HG02588 (cell line): ENCODE data around the gene PLA2G4E.

Experiments
- ATAC-seq: cut with Tn5 transposase; IDR thresholded peaks from one replicate; pipeline ENCODE4 v1.9.1; 2021; ENCODE audit warnings: mild to moderate bottlenecking, moderate library complexity; ENCODE audit not compliant: unreplicated experiment

PLA2G4E gene, protein sequence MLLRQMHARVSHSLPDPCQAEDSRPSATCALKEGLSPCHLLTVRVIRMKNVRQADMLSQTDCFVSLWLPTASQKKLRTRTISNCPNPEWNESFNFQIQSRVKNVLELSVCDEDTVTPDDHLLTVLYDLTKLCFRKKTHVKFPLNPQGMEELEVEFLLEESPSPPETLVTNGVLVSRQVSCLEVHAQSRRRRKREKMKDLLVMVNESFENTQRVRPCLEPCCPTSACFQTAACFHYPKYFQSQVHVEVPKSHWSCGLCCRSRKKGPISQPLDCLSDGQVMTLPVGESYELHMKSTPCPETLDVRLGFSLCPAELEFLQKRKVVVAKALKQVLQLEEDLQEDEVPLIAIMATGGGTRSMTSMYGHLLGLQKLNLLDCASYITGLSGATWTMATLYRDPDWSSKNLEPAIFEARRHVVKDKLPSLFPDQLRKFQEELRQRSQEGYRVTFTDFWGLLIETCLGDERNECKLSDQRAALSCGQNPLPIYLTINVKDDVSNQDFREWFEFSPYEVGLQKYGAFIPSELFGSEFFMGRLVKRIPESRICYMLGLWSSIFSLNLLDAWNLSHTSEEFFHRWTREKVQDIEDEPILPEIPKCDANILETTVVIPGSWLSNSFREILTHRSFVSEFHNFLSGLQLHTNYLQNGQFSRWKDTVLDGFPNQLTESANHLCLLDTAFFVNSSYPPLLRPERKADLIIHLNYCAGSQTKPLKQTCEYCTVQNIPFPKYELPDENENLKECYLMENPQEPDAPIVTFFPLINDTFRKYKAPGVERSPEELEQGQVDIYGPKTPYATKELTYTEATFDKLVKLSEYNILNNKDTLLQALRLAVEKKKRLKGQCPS

DNA sequence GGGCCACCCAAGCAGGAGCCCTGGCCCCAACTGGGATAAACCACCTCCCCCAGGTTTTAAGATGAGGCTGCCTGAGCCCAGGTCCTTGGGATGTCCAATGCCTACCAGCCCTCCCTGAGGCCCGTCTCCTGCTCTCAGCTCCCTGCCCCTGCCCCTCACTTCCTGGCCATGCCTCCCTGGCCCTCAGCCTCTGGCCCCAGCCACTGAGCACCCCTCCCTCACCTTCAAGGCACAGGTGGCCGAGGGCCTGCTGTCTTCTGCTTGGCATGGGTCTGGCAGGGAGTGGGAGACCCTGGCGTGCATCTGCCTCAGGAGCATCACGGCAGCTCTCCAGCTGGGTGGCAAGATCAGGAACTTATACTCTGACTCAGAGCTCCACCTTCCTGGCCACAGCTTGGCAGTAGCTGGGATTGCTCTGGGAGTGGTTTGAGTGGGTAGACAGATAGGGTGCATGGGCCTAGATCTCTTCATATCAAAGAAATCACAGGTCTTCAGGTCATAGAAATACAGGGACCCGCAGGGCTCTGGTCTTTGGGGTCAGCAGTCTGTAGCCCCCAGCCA is at the start of gene PLA2G4E:
Gene PLA2G4E (minus strand): TSS at position 330 of the 561 bp plus-strand sequence. CDS start 12 bp downstream, at position 318.
- ATAC-seq: no peak

DNA sequence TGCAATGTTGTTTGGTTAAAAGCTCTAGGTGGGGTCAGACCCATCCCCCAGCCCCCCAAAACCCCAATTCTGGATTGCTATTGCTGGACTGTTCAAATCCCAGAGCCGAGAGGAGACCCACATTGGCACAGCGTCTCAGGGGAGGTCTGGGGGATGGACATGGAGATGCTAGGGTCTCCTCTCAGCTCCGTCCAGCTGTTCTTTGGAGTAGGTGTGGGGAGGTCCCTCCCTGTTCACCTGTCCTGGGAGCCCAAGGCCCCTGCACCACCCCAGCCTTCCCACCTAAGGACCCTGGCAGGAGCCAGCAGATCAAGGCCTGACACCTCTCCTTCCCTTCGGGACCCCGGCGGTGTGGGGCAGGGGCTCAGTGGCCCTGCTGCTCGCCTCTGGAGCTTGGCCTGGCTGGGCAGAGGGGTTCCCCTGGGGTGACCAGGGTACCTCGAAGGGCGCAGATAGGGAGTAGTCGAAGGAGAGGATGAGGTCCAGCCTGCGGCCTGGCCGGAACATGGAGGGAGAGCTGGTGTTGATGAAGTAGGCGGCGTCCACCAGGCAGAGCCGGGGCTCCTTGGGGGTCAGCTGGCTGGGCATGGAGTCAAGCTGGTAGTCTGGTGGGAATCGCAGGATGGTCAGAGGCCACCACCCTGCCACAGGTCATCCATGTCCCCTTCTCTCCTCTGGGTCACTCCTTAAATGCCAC is 49.6 kb upstream of the PLA2G4E start:
- ATAC-seq: no peak

DNA sequence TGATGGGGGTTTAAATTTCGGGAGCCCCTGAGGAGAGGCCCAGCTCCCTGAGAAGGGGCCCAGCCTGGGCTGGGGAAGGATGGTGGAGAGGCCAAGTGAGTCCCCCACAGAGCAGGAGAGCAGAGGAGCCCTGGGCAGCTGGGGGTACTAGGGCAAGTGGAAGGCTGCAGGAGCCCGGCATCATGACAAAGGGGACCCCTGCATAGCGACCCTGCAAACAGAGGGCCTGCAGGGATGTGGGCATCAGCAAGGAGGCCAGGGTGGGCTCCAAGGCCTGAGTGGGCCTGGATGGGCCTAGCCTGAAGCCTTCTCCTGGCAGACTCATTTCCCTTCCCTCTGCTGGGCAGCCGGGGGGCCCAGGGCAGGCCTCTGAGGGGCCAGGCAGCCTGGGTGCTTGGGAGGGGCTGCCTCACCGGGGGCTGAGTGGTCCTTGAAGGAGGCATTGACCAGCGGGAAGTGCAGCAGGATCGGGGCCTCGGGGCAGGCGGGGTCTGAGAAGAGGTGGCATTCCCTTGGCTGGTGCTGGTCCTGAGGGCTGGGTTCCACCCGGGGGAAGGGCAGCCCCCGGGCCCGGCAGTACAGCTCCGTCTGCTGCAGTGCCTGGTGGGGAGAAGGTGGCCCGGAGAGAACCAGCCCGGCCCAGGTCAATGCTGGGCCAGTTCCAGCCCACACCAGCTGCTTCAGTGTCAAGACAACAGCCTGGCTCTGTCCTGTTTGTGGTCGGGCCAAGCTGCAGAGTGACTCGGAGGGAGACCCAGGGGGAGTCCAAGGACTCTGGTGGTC is 48.8 kb upstream of the PLA2G4E start:
- no peak for ATAC-seq

DNA sequence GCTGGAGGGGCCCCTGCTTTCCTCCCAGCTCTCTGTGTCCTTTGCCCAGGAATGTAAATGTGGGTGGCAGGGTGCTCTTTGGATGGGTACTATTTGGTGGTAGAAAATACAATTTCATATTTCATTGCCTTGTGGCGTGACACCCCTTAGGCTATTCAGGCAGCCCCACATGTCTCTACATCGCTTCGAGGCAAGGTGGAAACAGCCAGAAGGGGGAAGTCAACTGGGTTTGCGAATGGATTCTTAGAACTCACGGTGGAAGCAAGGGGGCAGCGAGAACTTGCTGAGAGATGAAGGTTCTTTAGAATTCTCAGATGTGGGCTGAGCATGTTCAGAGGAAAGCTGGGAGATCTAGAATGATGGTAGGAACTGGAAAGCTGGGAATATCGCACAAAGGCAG is 48.2 kb upstream of the PLA2G4E start:
- no peak for ATAC-seq

DNA sequence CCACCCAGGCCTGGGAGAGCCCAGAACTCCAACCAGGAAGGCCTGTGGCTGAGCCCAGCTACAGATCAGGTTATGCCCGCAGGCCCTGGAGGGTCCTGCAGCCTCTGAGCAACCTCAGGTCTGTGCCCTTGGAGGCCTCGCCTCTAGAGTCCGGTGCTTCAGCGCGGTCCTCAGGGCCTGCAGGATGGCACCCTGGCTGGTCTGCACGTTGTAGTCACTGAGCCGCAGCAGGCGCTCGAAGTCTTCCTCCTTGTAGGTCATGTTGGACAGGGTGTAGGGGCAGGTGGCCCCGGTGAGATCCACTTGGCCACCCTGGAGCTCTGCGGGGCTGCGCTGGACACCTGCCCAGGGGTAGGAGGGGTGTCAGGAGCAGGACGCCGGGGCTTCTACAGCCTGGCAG is 47.8 kb upstream of the PLA2G4E start:
- ATAC-seq: no peak

DNA sequence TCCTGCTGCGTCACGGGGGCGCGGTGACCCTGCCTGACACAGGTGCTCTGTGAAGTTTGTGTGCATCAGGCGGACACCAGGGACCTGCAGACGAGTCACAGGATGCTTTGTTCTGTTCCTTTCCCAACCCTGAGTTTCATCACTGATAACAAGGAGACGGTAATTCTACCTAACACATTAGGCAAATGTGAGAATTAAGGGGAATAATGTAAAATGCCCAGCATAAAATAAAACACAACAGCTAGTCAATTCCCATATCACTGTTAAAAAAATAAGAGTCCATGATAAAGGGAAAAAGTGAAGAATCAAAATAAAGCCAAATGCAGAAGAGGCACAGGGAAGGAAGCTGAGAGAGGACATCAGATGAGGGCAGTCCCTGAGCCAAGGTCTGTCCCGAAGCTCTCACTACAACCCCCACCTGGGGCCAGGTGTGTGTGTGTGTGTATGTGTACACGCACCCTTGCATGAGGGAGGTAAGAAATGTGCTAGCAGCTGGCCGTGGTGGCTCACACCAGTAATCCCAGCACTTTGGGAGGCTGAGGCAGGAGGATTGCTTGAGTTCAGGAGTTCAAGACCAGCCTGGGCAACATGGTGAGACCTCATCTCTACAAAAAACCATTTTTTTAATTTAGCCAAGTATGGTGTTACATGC is 46.0 kb upstream of the PLA2G4E start:
- ATAC-seq: no peak

DNA sequence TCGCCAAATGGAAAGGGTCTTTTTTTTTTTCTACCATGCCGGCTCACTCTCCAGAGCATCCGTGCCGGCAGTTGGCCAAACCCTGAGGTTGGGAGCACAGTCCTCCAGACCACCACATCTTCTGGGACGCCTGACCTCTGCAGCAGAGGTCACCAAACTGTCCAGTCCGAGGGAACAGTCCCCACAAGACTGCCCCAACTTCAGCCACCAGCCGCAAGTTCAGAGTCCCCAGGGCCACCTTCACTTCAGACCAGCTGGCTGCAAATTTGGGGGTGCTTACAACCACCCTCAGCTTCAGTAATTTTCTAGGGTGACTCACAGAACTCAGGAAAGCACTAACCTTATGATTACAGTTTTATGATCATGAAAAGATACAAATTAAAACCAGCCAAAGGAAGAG is 44.6 kb upstream of the PLA2G4E start:
- ATAC-seq: no peak

DNA sequence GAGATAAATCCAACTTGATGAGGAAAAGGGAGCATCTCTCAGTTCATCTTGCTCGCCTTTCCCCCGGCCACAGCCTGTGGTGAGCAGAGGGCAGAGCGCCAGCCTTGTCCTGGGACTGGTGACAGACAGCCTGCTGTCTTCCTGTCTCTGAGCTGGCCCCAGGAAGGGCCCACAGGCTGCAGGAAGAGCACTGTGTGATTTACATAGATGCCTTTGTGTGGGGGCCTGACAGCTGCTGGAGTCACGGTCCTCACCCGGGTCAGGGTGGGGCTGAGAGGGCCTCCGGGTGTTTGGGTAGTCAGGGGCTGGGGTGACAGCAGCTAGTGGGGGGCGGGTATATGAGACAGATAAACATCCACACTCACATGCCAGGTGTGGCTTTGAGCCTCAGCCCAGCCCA is 44.2 kb upstream of the PLA2G4E start:
- no peak for ATAC-seq

DNA sequence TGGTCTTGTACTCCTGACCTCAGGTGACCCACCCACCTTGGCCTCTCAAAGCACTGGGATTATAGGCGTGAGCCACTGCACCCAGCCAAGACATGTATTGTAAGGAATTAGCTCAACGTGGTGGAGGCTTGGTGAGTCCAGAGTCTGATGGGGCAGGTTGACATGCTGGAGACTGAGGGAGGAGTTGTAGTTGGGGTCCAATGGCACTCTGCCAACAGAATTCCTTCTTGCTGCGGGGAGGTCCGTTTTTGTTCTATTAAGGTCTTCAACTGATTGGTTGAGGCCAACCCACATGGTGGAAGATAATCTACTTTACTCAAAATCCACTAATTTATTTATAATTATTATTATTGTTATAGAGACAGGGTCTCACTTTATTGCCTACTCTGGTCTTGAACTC is 43.4 kb upstream of the PLA2G4E start:
- no peak for ATAC-seq

DNA sequence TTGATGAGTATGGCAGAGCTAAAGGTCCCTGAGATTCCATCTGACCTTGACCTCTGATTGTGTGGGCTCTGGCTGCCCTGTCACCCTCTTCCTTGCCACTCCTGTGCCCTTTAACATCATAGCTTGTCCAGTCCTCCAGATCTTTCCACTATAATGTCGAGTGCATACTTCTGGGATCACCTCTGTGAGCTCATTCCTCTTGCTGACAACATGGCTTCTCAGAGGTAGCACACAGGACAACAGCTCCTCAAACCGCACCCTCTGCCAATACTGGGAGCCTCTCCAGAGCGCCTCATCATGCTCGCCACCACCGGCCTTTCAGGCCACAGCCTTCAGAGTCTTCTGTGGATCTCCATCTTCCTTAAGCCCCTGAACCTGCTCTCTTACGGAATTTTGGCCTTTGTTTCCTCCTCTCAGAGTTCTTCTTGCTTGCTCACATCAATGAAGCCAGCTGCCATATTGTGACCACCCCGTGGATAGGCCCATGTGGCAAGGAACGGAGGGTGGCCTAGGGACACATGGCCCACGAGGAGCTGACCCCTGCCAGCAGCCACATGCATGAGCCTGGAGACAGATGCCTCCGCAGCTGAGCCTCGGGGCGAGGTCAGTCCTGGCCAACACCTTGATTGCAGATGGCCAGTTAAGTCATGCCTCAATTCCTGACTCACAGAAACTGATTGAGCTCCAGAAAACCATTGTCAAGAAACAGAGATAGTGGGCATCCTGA is 42.4 kb upstream of the PLA2G4E start:
- no peak for ATAC-seq

DNA sequence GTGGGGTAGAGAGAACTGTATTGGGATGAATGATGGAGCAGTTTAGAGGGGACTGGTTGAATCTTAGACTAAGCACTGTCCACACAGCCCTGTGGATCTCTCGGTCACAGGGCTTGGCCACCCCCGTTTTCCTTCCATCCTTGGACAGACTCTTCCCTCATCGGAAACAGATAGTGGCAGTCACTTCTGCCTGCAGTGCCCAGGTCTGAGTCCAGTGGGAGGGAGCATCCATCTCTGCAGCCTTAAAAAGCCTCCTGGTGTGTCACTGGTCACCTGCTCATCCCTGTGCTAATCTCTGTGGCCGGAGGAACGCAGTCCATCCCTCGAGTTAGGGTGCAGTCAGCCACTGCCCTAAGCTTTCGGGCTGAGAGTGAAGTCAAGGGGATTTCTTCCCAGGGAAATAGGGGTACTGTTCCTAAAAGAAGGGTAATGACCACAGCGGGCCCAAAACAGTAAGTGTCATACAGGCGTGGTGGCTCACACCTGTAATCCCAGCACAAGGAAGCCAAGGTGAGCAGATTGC is 41.5 kb upstream of the PLA2G4E start:
- no peak for ATAC-seq

DNA sequence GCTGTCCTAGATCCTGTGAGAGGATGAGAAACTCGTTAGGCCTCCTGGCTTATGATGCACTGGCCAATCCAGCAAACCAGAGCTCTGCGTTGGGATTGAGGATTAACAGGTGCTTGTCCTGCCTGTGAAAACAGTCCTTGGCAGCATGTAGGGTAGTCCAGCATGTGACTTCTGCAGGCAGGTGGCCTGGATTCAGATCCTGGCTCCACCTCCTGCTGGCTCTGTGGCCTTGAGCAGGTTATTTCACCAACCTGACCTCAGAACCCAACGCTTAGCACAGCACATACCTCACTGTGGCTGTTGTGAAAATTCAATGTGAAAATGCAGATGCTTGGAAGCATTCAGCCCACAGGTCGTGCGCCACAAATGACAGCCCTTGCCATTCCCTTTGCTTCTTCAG is 40.0 kb upstream of the PLA2G4E start:
- no peak for ATAC-seq

DNA sequence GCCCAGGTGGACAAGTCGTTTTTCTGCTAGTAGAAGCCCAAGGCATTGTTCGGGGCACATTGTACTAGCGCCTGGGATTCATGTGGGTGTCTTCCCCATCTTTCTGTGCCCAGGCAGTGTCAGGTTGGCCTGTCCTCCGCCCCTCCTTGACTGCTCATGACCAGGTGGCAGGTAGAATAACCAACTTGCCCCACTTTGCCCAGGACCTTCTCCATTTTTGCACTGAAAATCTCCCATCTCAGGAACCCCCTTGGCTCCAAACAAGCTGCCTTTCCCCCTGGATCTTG is 39.6 kb upstream of the PLA2G4E start:
- ATAC-seq: no peak

DNA sequence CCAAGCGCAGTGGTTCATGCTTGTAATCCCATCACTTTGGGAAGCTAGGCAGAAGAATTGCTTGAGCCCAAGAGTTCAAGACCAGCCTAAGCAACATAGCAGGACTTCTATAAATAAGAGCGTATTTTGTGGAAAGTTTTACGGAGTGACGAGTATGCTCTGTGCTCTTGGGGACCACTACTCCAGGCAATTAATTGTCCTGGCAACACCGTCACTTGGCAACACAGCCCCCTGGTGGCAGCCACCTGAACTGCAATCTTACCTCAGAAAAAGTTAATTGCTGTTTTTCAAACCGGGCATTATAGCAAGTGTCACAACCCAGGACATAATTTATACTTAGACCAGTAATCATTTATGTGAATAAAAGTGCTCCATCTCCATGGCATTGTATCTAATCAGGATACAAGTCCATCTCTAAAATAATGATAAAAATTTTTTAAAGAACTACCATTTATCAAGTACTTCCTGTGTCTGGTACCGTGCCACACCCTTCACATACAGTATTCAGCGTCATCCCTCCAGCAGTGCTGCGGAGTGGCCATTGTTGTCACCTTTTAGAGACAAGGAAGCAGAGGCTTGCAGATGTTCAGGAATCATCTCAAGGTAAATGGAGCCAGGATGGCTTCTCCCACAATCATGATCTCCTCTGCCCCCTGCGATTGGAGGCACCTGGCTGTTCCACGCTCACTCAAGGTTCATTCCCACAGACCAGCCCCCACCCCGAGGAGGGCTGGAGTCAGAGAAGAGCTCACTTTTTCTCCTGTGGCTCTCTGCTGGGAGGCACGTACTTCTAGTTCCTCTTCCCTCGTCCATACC is 39.0 kb upstream of the PLA2G4E start:
- ATAC-seq: no peak

DNA sequence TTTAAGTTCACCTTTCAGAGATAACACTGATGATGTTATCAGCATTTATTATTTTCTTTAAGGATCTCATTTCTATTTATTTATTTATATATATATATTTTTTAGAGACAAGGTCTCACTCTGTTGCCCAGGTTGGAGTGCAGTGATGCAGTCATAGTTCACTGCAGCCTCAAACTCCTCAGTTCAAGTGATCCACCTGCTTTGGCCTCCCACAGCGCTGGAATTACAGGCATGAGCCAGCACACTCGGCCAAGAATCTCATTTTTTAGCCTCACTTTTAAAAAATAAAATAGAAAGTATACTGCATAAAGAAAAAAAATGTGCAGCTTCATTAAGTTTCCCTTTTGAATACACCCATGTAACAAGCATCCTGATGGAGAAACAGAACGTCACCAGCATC is 37.9 kb upstream of the PLA2G4E start:
- no peak for ATAC-seq

DNA sequence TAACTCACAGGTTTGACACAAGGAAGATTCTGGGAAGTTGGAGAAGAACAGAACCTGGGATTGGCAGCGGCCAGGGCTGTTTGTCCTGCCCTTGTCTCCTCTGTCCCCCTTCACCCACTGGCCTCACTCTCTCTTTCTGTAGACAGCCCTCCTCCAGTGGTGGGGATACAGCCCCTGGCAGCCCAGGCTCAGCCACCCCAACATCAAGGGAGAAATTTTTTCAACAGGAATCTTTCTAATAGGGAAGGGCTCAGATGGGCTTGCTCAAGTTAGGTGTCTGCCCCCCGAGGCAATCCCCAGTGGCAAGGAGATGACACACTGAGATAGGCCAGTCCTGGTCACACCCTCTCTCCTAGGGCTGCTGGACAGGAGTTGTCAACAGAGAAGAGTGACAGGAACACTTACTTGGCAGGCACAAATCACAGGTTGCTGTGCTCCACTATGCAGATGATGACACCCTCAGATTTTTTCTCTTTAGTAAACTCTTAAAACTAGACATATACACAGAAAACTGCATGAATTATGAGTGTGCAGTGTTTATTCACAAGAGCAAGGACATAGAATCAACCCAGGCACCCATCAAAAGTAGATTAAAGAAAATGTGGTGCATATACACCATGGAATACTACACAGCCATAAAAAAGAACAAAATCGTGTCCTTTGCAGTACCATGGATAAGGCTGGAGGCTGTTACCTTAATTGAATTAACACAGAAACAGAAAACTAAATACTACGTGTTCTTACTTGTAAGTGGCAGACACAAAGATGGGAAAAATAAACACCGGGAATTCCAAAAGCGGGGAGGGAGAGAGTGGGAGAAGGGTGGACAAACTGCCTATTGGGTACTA is 37.2 kb upstream of the PLA2G4E start:
- ATAC-seq: no peak

DNA sequence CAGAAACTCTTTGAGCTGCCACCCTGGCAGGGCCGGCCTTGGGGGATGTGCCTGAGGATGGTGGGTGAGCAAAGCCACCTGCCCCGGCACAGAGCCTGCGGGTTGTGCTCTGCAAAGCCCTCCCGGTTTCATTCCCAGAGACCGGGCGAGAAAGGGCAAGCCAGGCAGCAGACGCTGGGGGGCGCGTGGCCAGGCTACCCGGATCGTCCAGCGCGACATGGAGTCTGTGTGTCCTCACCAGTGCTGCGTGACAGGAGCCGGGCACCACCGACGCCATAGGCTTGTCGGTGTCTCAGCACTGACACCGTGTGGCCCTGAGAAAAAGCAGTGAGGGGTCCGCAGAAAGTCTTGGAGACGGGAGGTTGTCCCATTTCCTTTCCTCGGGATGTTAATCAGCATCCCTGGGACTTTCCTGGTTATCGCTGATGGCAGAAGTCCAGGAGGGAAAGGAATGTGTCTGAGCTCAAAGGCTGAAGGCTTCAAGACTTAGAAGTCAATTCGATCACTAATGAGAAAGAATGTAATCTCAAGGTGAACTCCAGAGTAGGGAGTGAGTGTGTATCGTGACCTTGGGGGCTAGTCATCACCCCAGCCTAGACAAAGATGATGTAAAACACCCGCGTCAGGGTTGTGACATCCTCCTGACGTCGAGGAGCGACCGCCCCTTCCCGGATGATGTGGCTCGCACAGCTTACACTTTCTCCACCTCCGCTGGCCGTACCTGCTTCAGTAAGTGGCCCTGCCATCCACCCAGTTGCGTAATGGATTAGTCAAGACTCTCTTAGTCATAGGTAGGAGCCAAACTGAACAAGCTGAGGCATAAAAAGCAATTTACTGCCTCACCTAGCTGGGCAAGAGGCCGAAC is 36.3 kb upstream of the PLA2G4E start:
- ATAC-seq: no peak
